H9 (cell line): ENCODE data around the gene AGMO. TPM values are rescaled to one million over a fixed set of nuclear protein-coding genes. Genes with fewer than 3 reads are reported as not detected.

ENCODE experiments used
- DNase-seq: peaks from one replicate; pipeline ENCODE4 v3.0.0-alpha.2; 2017
- H2AFZ ChIP-seq: one replicate; pipeline ENCODE4 v1.6.1; 2013; ENCODE audit warnings: mild to moderate bottlenecking, low read length, control low read depth, moderate library complexity
- H2AK5ac ChIP-seq: 2 replicates; pipeline ENCODE4 v1.6.1; 2013; ENCODE audit warnings: low read length, control low read depth, mixed read lengths; ENCODE audit not compliant: insufficient read length
- H2BK120ac ChIP-seq: one replicate; pipeline ENCODE4 v1.6.1; 2013; ENCODE audit warnings: low read depth, mild to moderate bottlenecking, low read length, control low read depth, inconsistent platforms; ENCODE audit not compliant: poor library complexity, severe bottlenecking
- H2BK12ac ChIP-seq: 2 replicates; pipeline ENCODE4 v1.6.1; 2013; ENCODE audit warnings: low read length, control low read depth, mixed read lengths, low read depth; ENCODE audit not compliant: insufficient read length
- H2BK15ac ChIP-seq: 2 replicates; pipeline ENCODE4 v1.6.1; 2013; ENCODE audit warnings: low read depth, low read length, control low read depth
- H2BK20ac ChIP-seq: one replicate; pipeline ENCODE4 v1.6.1; 2013; ENCODE audit warnings: low read depth, mild to moderate bottlenecking, low read length, control low read depth, inconsistent platforms; ENCODE audit not compliant: poor library complexity, severe bottlenecking
- H2BK5ac ChIP-seq: 2 replicates; pipeline ENCODE4 v1.6.1; 2013; ENCODE audit warnings: low read length, control low read depth, mixed read lengths; ENCODE audit not compliant: insufficient read length
- H3K14ac ChIP-seq: 2 replicates; pipeline ENCODE4 v1.6.1; 2013; ENCODE audit warnings: low read length, control low read depth; ENCODE audit not compliant: insufficient read depth
- H3K18ac ChIP-seq: 2 replicates; pipeline ENCODE4 v1.6.1; 2013; ENCODE audit warnings: low read depth, mild to moderate bottlenecking, mixed read lengths, low read length, control low read depth; ENCODE audit not compliant: insufficient read length
- H3K23ac ChIP-seq: 2 replicates; pipeline ENCODE4 v1.6.1; 2013; ENCODE audit warnings: low read length, control low read depth, mixed read lengths, low read depth; ENCODE audit not compliant: insufficient read length
- H3K23me2 ChIP-seq: 2 replicates; pipeline ENCODE4 v1.6.1; 2013; ENCODE audit warnings: low read depth, mild to moderate bottlenecking, mixed read lengths, low read length, control low read depth; ENCODE audit not compliant: insufficient read length, poor library complexity, severe bottlenecking
- H3K27ac ChIP-seq: 2 replicates; pipeline ENCODE4 v1.5.1; 2013; ENCODE audit warnings: low read length, control low read depth, mixed read lengths, low read depth; ENCODE audit not compliant: insufficient read length
- H3K27me3 ChIP-seq: 2 replicates; pipeline ENCODE4 v1.6.1; 2013; ENCODE audit warnings: low read length, control low read depth, inconsistent platforms; ENCODE audit not compliant: insufficient read depth
- H3K4ac ChIP-seq: 2 replicates; pipeline ENCODE4 v1.6.1; 2013; ENCODE audit warnings: low read depth, mild to moderate bottlenecking, control low read depth, inconsistent platforms, low read length, moderate library complexity
- H3K4me1 ChIP-seq: 2 replicates; pipeline ENCODE4 v1.6.1; 2013; ENCODE audit warnings: low read length, control low read depth, inconsistent platforms; ENCODE audit not compliant: insufficient read depth
- H3K4me2 ChIP-seq: 2 replicates; pipeline ENCODE4 v1.6.1; 2013; ENCODE audit warnings: low read length, control low read depth, mixed read lengths; ENCODE audit not compliant: insufficient read length, insufficient read depth
- H3K56ac ChIP-seq: 2 replicates; pipeline ENCODE4 v1.6.1; 2013; ENCODE audit warnings: low read depth, mild to moderate bottlenecking, mixed read lengths, low read length, control low read depth; ENCODE audit not compliant: insufficient read length
- H3K79me1 ChIP-seq: 2 replicates; pipeline ENCODE4 v1.6.1; 2013; ENCODE audit warnings: low read depth, mild to moderate bottlenecking, moderate library complexity, low read length, control low read depth, inconsistent platforms; ENCODE audit not compliant: insufficient read depth, poor library complexity, severe bottlenecking
- H3K79me2 ChIP-seq: 2 replicates; pipeline ENCODE4 v1.6.1; 2013; ENCODE audit warnings: low read length, control low read depth, inconsistent platforms; ENCODE audit not compliant: insufficient read depth
- H3K9ac ChIP-seq: 2 replicates; pipeline ENCODE4 v1.6.1; 2013; ENCODE audit warnings: low read length, control low read depth, mixed read lengths; ENCODE audit not compliant: insufficient read length; ENCODE audit errors: extremely low read depth
- H3K9me3 ChIP-seq: one replicate; pipeline ENCODE4 v1.6.1; 2013; ENCODE audit warnings: low read depth, low read length, inconsistent platforms; ENCODE audit not compliant: control insufficient read depth
- H3T11ph ChIP-seq: one replicate; pipeline ENCODE4 v1.6.1; 2013; ENCODE audit warnings: mild to moderate bottlenecking, low read length, control low read depth, inconsistent platforms
- H4K20me1 ChIP-seq: one replicate; pipeline ENCODE4 v1.6.1; 2013; ENCODE audit not compliant: control insufficient read depth, insufficient read length, insufficient read depth
- H4K5ac ChIP-seq: 2 replicates; pipeline ENCODE4 v1.6.1; 2013; ENCODE audit warnings: low read depth, mild to moderate bottlenecking, mixed read lengths, low read length, control low read depth; ENCODE audit not compliant: insufficient read length
- H4K8ac ChIP-seq: replicated peaks from 2 replicates; pipeline ENCODE4 v1.6.1; 2013; ENCODE audit warnings: low read length, control low read depth, mixed read lengths, low read depth; ENCODE audit not compliant: insufficient read length
- H4K91ac ChIP-seq: 2 replicates; pipeline ENCODE4 v1.6.1; 2013; ENCODE audit warnings: low read depth, mild to moderate bottlenecking, moderate library complexity, mixed read lengths, low read length, control low read depth; ENCODE audit not compliant: insufficient read length
- H3K27ac Mint-ChIP-seq, 3 experiments: 2 replicates in 2 of 3; 3 replicates in 1 of 3; pipeline ENCODE4 v1.8.0; 2020 to 2021; ENCODE audit warnings: mixed read lengths in 3 of 3, mild to moderate bottlenecking in 1 of 3, moderate library complexity in 1 of 3
- H3K27me3 Mint-ChIP-seq: 2 replicates; pipeline ENCODE4 v1.8.0; 2021; ENCODE audit warnings: low read depth, mild to moderate bottlenecking, moderate library complexity, mixed read lengths
- H3K36me3 Mint-ChIP-seq, 3 experiments: 2 replicates in 2 of 3; 3 replicates in 1 of 3; pipeline ENCODE4 v1.8.0; 2020 to 2021; ENCODE audit warnings: low read depth in 3 of 3, mixed read lengths in 3 of 3; ENCODE audit not compliant: insufficient read depth in 1 of 3
- H3K4me1 Mint-ChIP-seq, 2 experiments: 2 replicates each; pipeline ENCODE4 v1.8.0; 2020; ENCODE audit warnings: mixed read lengths in 2 of 2
- H3K4me3 Mint-ChIP-seq, 2 experiments: 2 replicates in 1 of 2; 3 replicates in 1 of 2; pipeline ENCODE4 v1.8.0; 2020 to 2021; ENCODE audit warnings: mild to moderate bottlenecking in 2 of 2, mixed read lengths in 2 of 2, moderate library complexity in 1 of 2
- H3K9me3 Mint-ChIP-seq, 2 experiments: 2 replicates in 1 of 2; 3 replicates in 1 of 2; pipeline ENCODE4 v1.8.0; 2020; ENCODE audit warnings: mild to moderate bottlenecking in 2 of 2, mixed read lengths in 2 of 2, moderate library complexity in 1 of 2
- CTCF ChIP-seq: fragments of 200-600 bp; sonication (generic); conservative IDR thresholded peaks from 3 replicates; pipeline ENCODE4 v1.8.0; 2021; ENCODE audit warnings: antibody characterized with exemption, mild to moderate bottlenecking
- WGBS: extraction: QIAGEN DNeasy Blood & Tissue Kit; methylation state at CpG from one replicate; pipeline ENCODE4 v1.1.7; 2013; ENCODE audit warnings: missing lambda C conversion rate, low lambda C conversion rate, mixed read lengths; ENCODE audit not compliant: insufficient read length; ENCODE audit errors: extremely low coverage; 5-methylcytosine and 5-hydroxymethylcytosine counted together
- total RNA-seq: library from RNA; stranded (reverse); gene quantifications from 2 replicates; pipeline ENCODE4 v1.2.1, GENCODE V29; 2021

Gene AGMO
- total RNA-seq, 1 experiment from 2014 or later = 0.70 TPM

GRCh38 chr7:15197042-15197977 is 364.5 kb downstream of the AGMO start:
- peaks cover 2 to 4% of the 10 kb centered on the region in 2 experiments; a peak in 3 of 5 replicates for H3K9me3 Mint-ChIP-seq
- H4K5ac ChIP-seq = no peak overlapping the region
- H3K79me2 ChIP-seq = no peaks in the 10 kb centered on the region
- no peaks in the 10 kb centered on the region for H3K23me2 ChIP-seq
- H3K4me1 Mint-ChIP-seq = peaks cover 24 to 38% of the 10 kb centered on the region in 2 experiments
- DNase-seq = no peak
- no peak overlapping the region for H4K8ac ChIP-seq
- H4K91ac ChIP-seq = no peak overlapping the region
- H3K27ac Mint-ChIP-seq = peak overlapping the region in 2 of 3 experiments; percentile 69 to 79; a peak in 2 of 7 replicates
- peaks cover 0 to 6% (median 0%) of the 10 kb centered on the region in 3 experiments; a peak in 4 of 7 replicates for H3K36me3 Mint-ChIP-seq
- H2BK5ac ChIP-seq = no peak overlapping the region
- H3K27ac ChIP-seq = no peak overlapping the region
- no peak overlapping the region for H2AFZ ChIP-seq
- no CpG with 5 or more reads among the region's 7 CpGs for WGBS
- no peaks in the 10 kb centered on the region for H3K9me3 ChIP-seq
- H3K4ac ChIP-seq = no peak overlapping the region
- no peak overlapping the region for H3K56ac ChIP-seq
- no peak overlapping the region for H2BK120ac ChIP-seq
- H4K20me1 ChIP-seq = no peaks in the 10 kb centered on the region
- H3K4me1 ChIP-seq = no peaks in the 10 kb centered on the region
- no peak overlapping the region for H2BK12ac ChIP-seq
- no peak overlapping the region for H3T11ph ChIP-seq
- no peak overlapping the region for H2BK20ac ChIP-seq
- H3K4me2 ChIP-seq = no peak overlapping the region
- H3K23ac ChIP-seq = no peak overlapping the region
- no peaks in the 10 kb centered on the region for H3K27me3 Mint-ChIP-seq
- H3K27me3 ChIP-seq = no peaks in the 10 kb centered on the region
- no peak overlapping the region for H3K9ac ChIP-seq
- H3K4me3 Mint-ChIP-seq = no peak overlapping the region
- no peak overlapping the region for H3K14ac ChIP-seq
- H3K18ac ChIP-seq = no peak overlapping the region
- H3K79me1 ChIP-seq = no peaks in the 10 kb centered on the region
- H2BK15ac ChIP-seq = no peak overlapping the region
- no peak overlapping the region for H2AK5ac ChIP-seq
- TF ChIP-seq CTCF = no peak
